CD14-positive monocyte (primary cell): ENCODE data around the gene IQSEC3. TPM values are rescaled to one million over a fixed set of nuclear protein-coding genes. Genes with fewer than 3 reads are reported as not detected.

ENCODE experiments used
- DNase-seq, 3 donors: peaks; one replicate each; pipeline ENCODE4 v3.0.0-alpha.2; 2011 to 2022
- H2AFZ ChIP-seq: 2 replicates; pipeline ENCODE4 v1.6.0; 2012; ENCODE audit warnings: mild to moderate bottlenecking, low read depth, low read length, inconsistent platforms; ENCODE audit not compliant: insufficient read depth, poor library complexity, severe bottlenecking
- H3K27ac ChIP-seq, 2 donors: 1 replicate in 1 of 2; 2 replicates in 1 of 2; pipeline ENCODE4 v1.5.1; 2012 to 2013; ENCODE audit warnings: low read length in 2 of 2, control low read depth in 1 of 2, inconsistent platforms in 1 of 2, low read depth in 1 of 2, mild to moderate bottlenecking in 1 of 2
- H3K27me3 ChIP-seq, 2 donors: one replicate each; pipeline versions ENCODE4 v1.6.0 to v1.6.1; 2011 to 2013; ENCODE audit warnings: low read length in 2 of 2; ENCODE audit not compliant: control insufficient read depth in 2 of 2, insufficient read depth in 2 of 2
- H3K36me3 ChIP-seq, 2 donors: replicated peaks in 1 of 2; 1 replicate in 1 of 2; 2 replicates in 1 of 2; pipeline versions ENCODE4 v1.5.1 to v1.6.1; 2012 to 2013; ENCODE audit warnings: low read length in 2 of 2, control low read depth in 1 of 2, inconsistent platforms in 1 of 2, mild to moderate bottlenecking in 1 of 2; ENCODE audit not compliant: insufficient read depth in 2 of 2, control insufficient read depth in 1 of 2
- H3K4me1 ChIP-seq, 2 donors: 1 replicate in 1 of 2; 2 replicates in 1 of 2; pipeline versions ENCODE4 v1.5.1 to v1.6.1; 2012 to 2013; ENCODE audit warnings: low read length in 2 of 2, control low read depth in 1 of 2, inconsistent platforms in 1 of 2, mild to moderate bottlenecking in 1 of 2, moderate library complexity in 1 of 2; ENCODE audit not compliant: insufficient read depth in 2 of 2, control insufficient read depth in 1 of 2
- H3K4me2 ChIP-seq: replicated peaks from 2 replicates; pipeline ENCODE3; 2012; ENCODE audit warnings: low read length, moderate library complexity, mild to moderate bottlenecking; ENCODE audit not compliant: poor library complexity, severe bottlenecking; ENCODE audit errors: extremely low read depth
- H3K4me3 ChIP-seq, 3 experiments: fragments of 200-600 bp in 1 of 3; sonication (generic) in 1 of 3; replicated peaks in 1 of 3; 1 replicate in 2 of 3; 2 replicates in 1 of 3; pipeline ENCODE4 v1.5.1; 2011 to 2013; ENCODE audit warnings: low read length in 3 of 3, mild to moderate bottlenecking in 3 of 3, control low read depth in 2 of 3, low read depth in 2 of 3, inconsistent platforms in 1 of 3, moderate library complexity in 1 of 3
- H3K79me2 ChIP-seq: 2 replicates; pipeline ENCODE4 v1.6.0; 2012; ENCODE audit warnings: mild to moderate bottlenecking, control low read depth, inconsistent platforms, low read length, moderate library complexity; ENCODE audit not compliant: insufficient read depth
- H3K9ac ChIP-seq: 2 replicates; pipeline ENCODE4 v1.6.0; 2017; ENCODE audit warnings: low read length, mild to moderate bottlenecking; ENCODE audit not compliant: insufficient read depth, poor library complexity, severe bottlenecking
- H3K9me3 ChIP-seq, 2 donors: replicated peaks in 1 of 2; 1 replicate in 1 of 2; 2 replicates in 1 of 2; pipeline versions ENCODE4 v1.5.1 to v1.6.1; 2012 to 2013; ENCODE audit warnings: low read length in 2 of 2, control low read depth in 1 of 2; ENCODE audit not compliant: control insufficient read depth in 1 of 2, insufficient read depth in 1 of 2
- H4K20me1 ChIP-seq: 2 replicates; pipeline ENCODE4 v1.6.0; 2012; ENCODE audit warnings: mild to moderate bottlenecking, low read length, control low read depth, moderate library complexity; ENCODE audit not compliant: insufficient read depth
- H3K27ac Mint-ChIP-seq, 7 donors: one replicate each; pipeline ENCODE4 v1.8.0; 2020; ENCODE audit warnings: mild to moderate bottlenecking in 7 of 7, mixed read lengths in 7 of 7, moderate library complexity in 6 of 7, inconsistent platforms in 2 of 7
- H3K27me3 Mint-ChIP-seq, 3 donors: one replicate each; pipeline ENCODE4 v1.8.0; 2021 to 2022; ENCODE audit warnings: low read depth in 3 of 3, mild to moderate bottlenecking in 3 of 3, mixed read lengths in 3 of 3, moderate library complexity in 3 of 3, inconsistent platforms in 1 of 3
- H3K36me3 Mint-ChIP-seq, 2 donors: one replicate each; pipeline ENCODE4 v1.8.0; 2020; ENCODE audit warnings: mixed read lengths in 2 of 2, inconsistent platforms in 1 of 2, mild to moderate bottlenecking in 1 of 2
- H3K4me1 Mint-ChIP-seq: one replicate; pipeline ENCODE4 v1.8.0; 2020; ENCODE audit warnings: mild to moderate bottlenecking, mixed read lengths
- H3K4me3 Mint-ChIP-seq, 2 donors: one replicate each; pipeline ENCODE4 v1.8.0; 2020; ENCODE audit warnings: mild to moderate bottlenecking in 2 of 2, mixed read lengths in 2 of 2, moderate library complexity in 1 of 2
- H3K9me3 Mint-ChIP-seq, 7 donors: one replicate each; pipeline ENCODE4 v1.8.0; 2020 to 2022; ENCODE audit warnings: mixed read lengths in 7 of 7, mild to moderate bottlenecking in 6 of 7, moderate library complexity in 6 of 7, inconsistent platforms in 2 of 7
- WGBS: methylation state at CpG from one replicate; pipeline ENCODE4 v1.1.5; 2013; ENCODE audit warnings: missing lambda C conversion rate; ENCODE audit not compliant: insufficient coverage; 5-methylcytosine and 5-hydroxymethylcytosine counted together
- intact Hi-C, 2 donors: fragments of 100-400 bp; cut with micrococcal nuclease; formaldehyde crosslinking; loops; one replicate each; pipeline versions ENCODE4 v1.15.0 to v1.15.1; 2023
- polyA plus RNA-seq, 3 donors: library from polyadenylated mRNA; depleted of rRNA in 1 of 3; unstranded in 2 of 3; stranded (reverse) in 1 of 3; fragments of 300-500 nt in 2 of 3; fragments of >200 nt in 1 of 3; fragmentation: Illumina TruSeq in 2 of 3; gene quantifications; 1 replicate in 2 of 3; 2 replicates in 1 of 3; pipeline ENCODE4 v1.2.3, GENCODE V29; 2012 to 2021
- TF ChIP-seq, protein P1 (sequence below): fragments of 200-600 bp; IDR thresholded peaks from one replicate; pipeline ENCODE4 v1.8.0; 2022; ENCODE audit warnings: antibody characterized with exemption, mild to moderate bottlenecking

The IQSEC3 gene
- polyA plus RNA-seq, 3 donors, result not detected

GRCh38 chr12:161823-162222 is 95.3 kb downstream of the IQSEC3 start:
- no peak for DNase-seq
- peak overlapping the region in 1 of 7 donors; percentile 13 for H3K27ac Mint-ChIP-seq

GRCh38 chr12:162467-163307 is 96.1 kb downstream of the IQSEC3 start:
- no peak overlapping the region for H3K4me3 ChIP-seq
- Mint-ChIP-seq H3K9me3 (no peaks in the 10 kb centered on the region), H3K4me3 (no peak overlapping the region), H3K27ac (peak overlapping the region in 2 of 7 donors; percentile 6 to 57), H3K27me3 (peaks cover 0 to 7% (median 0%) of the 10 kb centered on the region in 3 donors), H3K4me1 (peaks cover 21% of the 10 kb centered on the region), H3K36me3 (no peaks in the 10 kb centered on the region)
- H3K79me2 ChIP-seq, result no peaks in the 10 kb centered on the region
- no peaks in the 10 kb centered on the region for H3K9me3 ChIP-seq
- TF ChIP-seq, protein P1, sequence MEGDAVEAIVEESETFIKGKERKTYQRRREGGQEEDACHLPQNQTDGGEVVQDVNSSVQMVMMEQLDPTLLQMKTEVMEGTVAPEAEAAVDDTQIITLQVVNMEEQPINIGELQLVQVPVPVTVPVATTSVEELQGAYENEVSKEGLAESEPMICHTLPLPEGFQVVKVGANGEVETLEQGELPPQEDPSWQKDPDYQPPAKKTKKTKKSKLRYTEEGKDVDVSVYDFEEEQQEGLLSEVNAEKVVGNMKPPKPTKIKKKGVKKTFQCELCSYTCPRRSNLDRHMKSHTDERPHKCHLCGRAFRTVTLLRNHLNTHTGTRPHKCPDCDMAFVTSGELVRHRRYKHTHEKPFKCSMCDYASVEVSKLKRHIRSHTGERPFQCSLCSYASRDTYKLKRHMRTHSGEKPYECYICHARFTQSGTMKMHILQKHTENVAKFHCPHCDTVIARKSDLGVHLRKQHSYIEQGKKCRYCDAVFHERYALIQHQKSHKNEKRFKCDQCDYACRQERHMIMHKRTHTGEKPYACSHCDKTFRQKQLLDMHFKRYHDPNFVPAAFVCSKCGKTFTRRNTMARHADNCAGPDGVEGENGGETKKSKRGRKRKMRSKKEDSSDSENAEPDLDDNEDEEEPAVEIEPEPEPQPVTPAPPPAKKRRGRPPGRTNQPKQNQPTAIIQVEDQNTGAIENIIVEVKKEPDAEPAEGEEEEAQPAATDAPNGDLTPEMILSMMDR, result no peak
- H3K27ac ChIP-seq, result no peak overlapping the region
- no peak overlapping the region for H3K4me2 ChIP-seq
- intact Hi-C loops, result no loop called here
- no peaks in the 10 kb centered on the region for H3K4me1 ChIP-seq
- no peaks in the 10 kb centered on the region for H3K27me3 ChIP-seq
- no peaks in the 10 kb centered on the region for H4K20me1 ChIP-seq
- H3K9ac ChIP-seq, result no peak overlapping the region
- no peak overlapping the region for H2AFZ ChIP-seq
- no peak for DNase-seq
- WGBS, result 95% methylated on average over 5 of the region's 18 CpGs
- H3K36me3 ChIP-seq, result no peaks in the 10 kb centered on the region

More at GRCh38 chr12:161823-162222, 95.3 kb downstream of the IQSEC3 start:
- intact Hi-C loops, result no loop called here
- Mint-ChIP-seq H3K4me3 (no peak overlapping the region), H3K36me3 (no peaks in the 10 kb centered on the region), H3K9me3 (no peaks in the 10 kb centered on the region), H3K4me1 (peaks cover 17% of the 10 kb centered on the region), H3K27me3 (peaks cover 0 to 7% (median 0%) of the 10 kb centered on the region in 3 donors)
- no peak overlapping the region for H3K4me2 ChIP-seq
- no peaks in the 10 kb centered on the region for H3K27me3 ChIP-seq
- no peak overlapping the region for H3K27ac ChIP-seq
- H3K9ac ChIP-seq, result no peak overlapping the region
- H3K4me3 ChIP-seq, result no peak overlapping the region
- no peaks in the 10 kb centered on the region for H3K4me1 ChIP-seq
- no peaks in the 10 kb centered on the region for H3K9me3 ChIP-seq
- 100% methylated on average over 4 of the region's 8 CpGs for WGBS
- no peaks in the 10 kb centered on the region for H3K79me2 ChIP-seq
- TF ChIP-seq, protein P1, result no peak
- no peak overlapping the region for H2AFZ ChIP-seq
- H3K36me3 ChIP-seq, result no peaks in the 10 kb centered on the region
- H4K20me1 ChIP-seq, result no peaks in the 10 kb centered on the region
